Esophagus (tissue), 2 donors: ENCODE measurements around the gene FAM186B. TPM values are rescaled to one million over a fixed set of nuclear protein-coding genes. Genes with fewer than 3 reads are reported as not detected.

ENCODE experiments used
- H3K27ac ChIP-seq, 2 donors: one replicate each; pipeline ENCODE4 v1.5.1; 2013; ENCODE audit warnings: low read depth in 2 of 2, mild to moderate bottlenecking in 2 of 2, inconsistent platforms in 1 of 2, low read length in 1 of 2, moderate library complexity in 1 of 2
- H3K27me3 ChIP-seq, 2 donors: one replicate each; pipeline ENCODE4 v1.6.1; 2013; ENCODE audit warnings: low read length in 2 of 2, control low read depth in 1 of 2, mild to moderate bottlenecking in 1 of 2; ENCODE audit not compliant: insufficient read depth in 2 of 2, control insufficient read depth in 1 of 2
- H3K36me3 ChIP-seq, 2 donors: one replicate each; pipeline ENCODE4 v1.6.1; 2013; ENCODE audit warnings: low read length in 1 of 2; ENCODE audit not compliant: control insufficient read depth in 2 of 2, insufficient read depth in 2 of 2
- H3K4me1 ChIP-seq, 2 donors: one replicate each; pipeline ENCODE4 v1.6.1; 2013; ENCODE audit warnings: low read length in 1 of 2; ENCODE audit not compliant: control insufficient read depth in 2 of 2, insufficient read depth in 2 of 2
- H3K4me3 ChIP-seq, 2 donors: one replicate each; pipeline ENCODE4 v1.5.1; 2013; ENCODE audit warnings: low read length in 2 of 2, mild to moderate bottlenecking in 2 of 2, low read depth in 1 of 2, moderate library complexity in 1 of 2
- H3K9me3 ChIP-seq, 2 donors: one replicate each; pipeline ENCODE4 v1.6.1; 2013; ENCODE audit warnings: mild to moderate bottlenecking in 2 of 2, low read depth in 1 of 2, low read length in 1 of 2, moderate library complexity in 1 of 2; ENCODE audit not compliant: control insufficient read depth in 2 of 2, insufficient read depth in 1 of 2
- WGBS, 2 donors: extraction: QIAGEN DNeasy Blood & Tissue Kit; methylation state at CpG; one replicate each; pipeline ENCODE4 v1.1.7; 2013; 5-methylcytosine and 5-hydroxymethylcytosine counted together
- polyA plus RNA-seq, 2 donors: library from polyadenylated mRNA; stranded (reverse); fragments of 200-250 nt; gene quantifications; one replicate each; pipeline ENCODE4 v1.2.3, GENCODE V29; 2013
- donor health status: healthy with polysubstance abuse.
- donor health status: Bipolar disorder and iron deficiency.

FAM186B gene
- polyA plus RNA-seq, 2 donors, result 0.08 to 0.09 TPM

- Histone ChIP-seq H3K36me3 (peaks cover 0 to 21% of the 10 kb centered on the region in 2 donors), H3K27me3 (no peaks in the 10 kb centered on the region), H3K4me1 (peaks cover 3 to 15% of the 10 kb centered on the region in 2 donors), H3K27ac (peak overlapping the region in 1 of 2 donors; percentile 6), H3K4me3 (no peak overlapping the region), H3K9me3 (no peaks in the 10 kb centered on the region)
- WGBS, 2 donors, result 94 to 99% methylated on average over 7 of the region's 7 CpGs
These were observed 40.9 kb upstream of the FAM186B start for GRCh38 chr12:49646331-49646830.

GRCh38 chr12:49645146-49646039 is 40.0 kb upstream of the FAM186B start:
- Histone ChIP-seq H3K4me1 (peaks cover 3 to 15% of the 10 kb centered on the region in 2 donors), H3K9me3 (no peaks in the 10 kb centered on the region), H3K4me3 (no peak overlapping the region), H3K27ac (no peak overlapping the region), H3K36me3 (peaks cover 0 to 21% of the 10 kb centered on the region in 2 donors), H3K27me3 (no peaks in the 10 kb centered on the region)
- WGBS, 2 donors, result 89 to 92% methylated on average over 6 of the region's 6 CpGs

- Histone ChIP-seq H3K36me3 (peaks cover 0 to 21% of the 10 kb centered on the region in 2 donors), H3K9me3 (no peaks in the 10 kb centered on the region), H3K4me1 (peaks cover 3 to 15% of the 10 kb centered on the region in 2 donors), H3K27me3 (no peaks in the 10 kb centered on the region), H3K4me3 (no peak overlapping the region), H3K27ac (peak overlapping the region in 1 of 2 donors; percentile 72)
- 8% methylated on average over 2 of the region's 2 CpGs for WGBS, 2 donors
These were observed 39.2 kb upstream of the FAM186B start for GRCh38 chr12:49644620-49644994.

- 43 to 58% methylated on average over 10 of the region's 10 CpGs for WGBS, 2 donors
- no peak overlapping the region for H3K4me3 ChIP-seq
- peak overlapping the region; percentile 4 to 72 for H3K27ac ChIP-seq
- H3K9me3 ChIP-seq, result no peaks in the 10 kb centered on the region
- no peaks in the 10 kb centered on the region for H3K27me3 ChIP-seq
- peaks cover 0 to 20% of the 10 kb centered on the region in 2 donors for H3K36me3 ChIP-seq
- H3K4me1 ChIP-seq, result peaks cover 3 to 15% of the 10 kb centered on the region in 2 donors
These were observed 38.7 kb upstream of the FAM186B start for GRCh38 chr12:49643961-49644619.

GRCh38 chr12:49643135-49643534 is 37.7 kb upstream of the FAM186B start:
- H3K4me3 ChIP-seq, result no peak overlapping the region
- H3K4me1 ChIP-seq, result peaks cover 3 to 15% of the 10 kb centered on the region in 2 donors
- WGBS, 2 donors, result 86 to 91% methylated on average over 7 of the region's 7 CpGs
- no peaks in the 10 kb centered on the region for H3K27me3 ChIP-seq
- H3K36me3 ChIP-seq, result peaks cover 0 to 15% of the 10 kb centered on the region in 2 donors
- no peaks in the 10 kb centered on the region for H3K9me3 ChIP-seq
- H3K27ac ChIP-seq, result peak overlapping the region in 1 of 2 donors; percentile 24

GRCh38 chr12:49642370-49642802 is 36.9 kb upstream of the FAM186B start:
- peak overlapping the region; percentile 49 to 75 for H3K27ac ChIP-seq
- peaks cover 3 to 15% of the 10 kb centered on the region in 2 donors for H3K4me1 ChIP-seq
- peaks cover 0 to 15% of the 10 kb centered on the region in 2 donors for H3K36me3 ChIP-seq
- WGBS, 2 donors, result 68 to 74% methylated on average over 11 of the region's 11 CpGs
- no peaks in the 10 kb centered on the region for H3K9me3 ChIP-seq
- H3K27me3 ChIP-seq, result no peaks in the 10 kb centered on the region
- no peak overlapping the region for H3K4me3 ChIP-seq

- Histone ChIP-seq H3K4me1 (peaks cover 3 to 15% of the 10 kb centered on the region in 2 donors), H3K4me3 (no peak overlapping the region), H3K27me3 (no peaks in the 10 kb centered on the region), H3K36me3 (peaks cover 0 to 13% of the 10 kb centered on the region in 2 donors), H3K9me3 (no peaks in the 10 kb centered on the region), H3K27ac (peak overlapping the region; percentile 2 to 75)
- WGBS, 2 donors, result 91 to 92% methylated on average over 17 of the region's 17 CpGs
These were observed 36.4 kb upstream of the FAM186B start for GRCh38 chr12:49641748-49642369.

GRCh38 chr12:49636979-49637755 is 31.7 kb upstream of the FAM186B start:
- H3K9me3 ChIP-seq, result no peaks in the 10 kb centered on the region
- H3K27me3 ChIP-seq, result no peaks in the 10 kb centered on the region
- no peak overlapping the region for H3K4me3 ChIP-seq
- no peak overlapping the region for H3K27ac ChIP-seq
- WGBS, 2 donors, result 37 to 47% methylated on average over 9 of the region's 9 CpGs
- H3K4me1 ChIP-seq, result peaks cover 0 to 3% of the 10 kb centered on the region in 2 donors
- peaks cover 0 to under 1% of the 10 kb centered on the region in 2 donors for H3K36me3 ChIP-seq

GRCh38 chr12:49636574-49636973 is 31.1 kb upstream of the FAM186B start:
- Histone ChIP-seq H3K4me1 (no peaks in the 10 kb centered on the region), H3K27me3 (no peaks in the 10 kb centered on the region), H3K4me3 (no peak overlapping the region), H3K27ac (no peak overlapping the region), H3K9me3 (no peaks in the 10 kb centered on the region), H3K36me3 (no peaks in the 10 kb centered on the region)
- WGBS, 2 donors, result 60 to 71% methylated on average over 13 of the region's 13 CpGs
